ENCODE data around the gene ACBD6. TPM values are rescaled to one million over a fixed set of nuclear protein-coding genes. Genes with fewer than 3 reads are reported as not detected.

The ACBD6 gene
- total and polyA plus RNA-seq, 7 donors = 12.6 to 20.4 (median 17.3) TPM

DNA sequence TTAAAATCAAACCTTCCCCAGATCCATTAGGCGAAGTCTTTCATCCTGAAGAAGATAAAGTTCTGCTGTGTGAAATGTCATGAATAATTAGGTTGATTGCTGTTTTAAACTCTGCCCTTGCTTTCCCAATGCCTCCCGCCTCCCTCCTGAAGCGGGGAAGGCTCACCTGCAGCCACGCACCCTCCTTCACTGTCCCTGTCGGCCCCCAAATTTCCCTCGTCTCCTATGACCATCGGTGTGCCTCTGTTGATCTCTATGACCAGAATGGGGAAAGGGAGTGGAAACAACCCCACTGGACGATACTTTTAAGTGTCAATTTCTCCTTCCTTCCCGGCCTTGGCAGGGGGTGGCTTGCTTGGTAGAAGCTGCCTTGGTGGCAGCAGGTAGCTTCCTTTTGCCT lies 237.2 kb downstream of the ACBD6 start:
- H3K27me3 ChIP-seq (ENCODE audit: insufficient read depth in 3 of 3, low read length in 2 of 3) = peaks cover 0 to 5% (median 1%) of the 10 kb centered on the region in 3 donors
- TF ChIP-seq, protein P1, sequence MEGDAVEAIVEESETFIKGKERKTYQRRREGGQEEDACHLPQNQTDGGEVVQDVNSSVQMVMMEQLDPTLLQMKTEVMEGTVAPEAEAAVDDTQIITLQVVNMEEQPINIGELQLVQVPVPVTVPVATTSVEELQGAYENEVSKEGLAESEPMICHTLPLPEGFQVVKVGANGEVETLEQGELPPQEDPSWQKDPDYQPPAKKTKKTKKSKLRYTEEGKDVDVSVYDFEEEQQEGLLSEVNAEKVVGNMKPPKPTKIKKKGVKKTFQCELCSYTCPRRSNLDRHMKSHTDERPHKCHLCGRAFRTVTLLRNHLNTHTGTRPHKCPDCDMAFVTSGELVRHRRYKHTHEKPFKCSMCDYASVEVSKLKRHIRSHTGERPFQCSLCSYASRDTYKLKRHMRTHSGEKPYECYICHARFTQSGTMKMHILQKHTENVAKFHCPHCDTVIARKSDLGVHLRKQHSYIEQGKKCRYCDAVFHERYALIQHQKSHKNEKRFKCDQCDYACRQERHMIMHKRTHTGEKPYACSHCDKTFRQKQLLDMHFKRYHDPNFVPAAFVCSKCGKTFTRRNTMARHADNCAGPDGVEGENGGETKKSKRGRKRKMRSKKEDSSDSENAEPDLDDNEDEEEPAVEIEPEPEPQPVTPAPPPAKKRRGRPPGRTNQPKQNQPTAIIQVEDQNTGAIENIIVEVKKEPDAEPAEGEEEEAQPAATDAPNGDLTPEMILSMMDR (IDR thresholded peaks at IDR 0.05) = no peak
- no peak overlapping the region for H3K27ac ChIP-seq
- WGBS, 3 donors = 65 to 74% (median 72%) methylated on average over 9 of the region's 9 CpGs
- H3K4me1 ChIP-seq = no peaks in the 10 kb centered on the region
- ATAC-seq = no peak
- no peaks in the 10 kb centered on the region for H3K9me3 ChIP-seq
- no peak overlapping the region for H3K4me3 ChIP-seq
- H3K36me3 ChIP-seq (ENCODE audit: insufficient read depth in 1 of 2, low read depth in 1 of 2) = no peaks in the 10 kb centered on the region
- intact Hi-C loops (cut with DNase I) = no loop called here
- no peak for DNase-seq

DNA sequence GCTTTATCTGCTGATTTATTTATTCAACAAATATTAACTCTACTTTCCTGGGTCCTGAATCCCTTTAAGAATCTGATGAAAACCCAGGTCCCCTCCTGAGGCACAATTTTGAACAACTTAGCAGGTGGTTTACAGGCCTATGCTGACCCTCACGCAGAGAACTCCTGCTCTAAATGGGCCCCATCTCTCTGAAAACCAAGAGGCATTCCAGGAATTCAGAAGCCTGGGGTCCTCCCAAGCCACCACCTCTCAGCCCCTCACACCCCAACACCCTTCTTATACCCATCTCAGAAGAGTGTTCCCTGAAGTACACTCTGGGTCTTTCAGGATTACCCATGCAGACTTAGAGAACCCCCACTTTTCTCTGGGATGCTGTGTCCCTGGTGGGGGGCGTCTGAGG lies 237.8 kb downstream of the ACBD6 start:
- H3K4me1 ChIP-seq = no peaks in the 10 kb centered on the region
- intact Hi-C loops (cut with DNase I) = no loop called here
- no peak overlapping the region for H3K4me3 ChIP-seq
- ATAC-seq = no peak
- H3K27me3 ChIP-seq (ENCODE audit: insufficient read depth in 3 of 3, low read length in 2 of 3) = peaks cover 0 to 10% (median 2%) of the 10 kb centered on the region in 3 donors
- TF ChIP-seq, protein P1 (IDR thresholded peaks at IDR 0.05) = no peak
- DNase-seq = no peak
- H3K27ac ChIP-seq = no peak overlapping the region
- WGBS, 3 donors = 41 to 58% (median 51%) methylated on average over 2 of the region's 2 CpGs
- H3K36me3 ChIP-seq (ENCODE audit: insufficient read depth in 1 of 2, low read depth in 1 of 2) = no peaks in the 10 kb centered on the region
- no peaks in the 10 kb centered on the region for H3K9me3 ChIP-seq

DNA sequence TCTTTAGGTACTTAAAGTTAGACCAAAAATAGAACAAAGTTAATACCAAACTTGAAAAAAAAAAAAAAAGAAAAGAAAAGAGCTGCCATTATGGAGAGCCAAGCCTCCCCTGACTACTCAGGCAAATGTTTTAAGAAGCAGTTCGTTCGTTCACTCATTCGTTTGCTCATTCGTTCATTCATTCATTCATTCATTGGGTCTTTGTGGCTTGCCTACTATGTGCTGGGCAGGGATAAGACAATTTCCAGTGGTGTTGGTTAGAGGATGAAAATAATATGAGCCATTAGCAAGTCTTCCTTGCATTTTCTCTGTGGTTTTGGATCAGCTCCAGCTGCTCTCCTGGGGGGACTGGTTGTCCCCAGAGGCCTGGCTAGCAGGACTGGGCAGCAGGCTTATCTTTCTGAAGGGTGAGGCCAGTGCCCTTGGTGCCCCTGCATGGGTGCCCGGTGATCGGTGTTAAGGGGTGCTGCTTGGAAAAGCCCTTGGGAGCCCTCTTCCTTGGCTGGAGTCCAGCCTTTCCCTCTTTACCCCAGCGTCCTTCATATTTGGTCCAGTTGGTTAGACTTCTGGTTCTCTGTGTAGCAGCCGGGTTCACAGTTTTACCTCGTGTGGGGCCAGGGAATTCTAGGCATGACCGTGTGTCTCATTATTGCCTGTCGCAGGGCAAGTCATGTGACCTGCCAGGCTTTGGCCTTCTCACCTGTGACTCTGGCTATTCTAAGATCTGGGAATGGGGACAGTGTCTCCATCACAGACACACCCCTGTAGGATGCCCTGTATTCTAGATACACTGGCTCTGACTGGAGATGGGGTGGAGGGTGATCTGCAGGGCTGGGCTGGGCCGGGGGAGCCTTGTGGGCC lies 239.5 kb downstream of the ACBD6 start:
- no peak overlapping the region for H3K27ac ChIP-seq
- H3K4me1 ChIP-seq = no peaks in the 10 kb centered on the region
- intact Hi-C loops (cut with DNase I) = no loop called here
- 60 to 64% (median 61%) methylated on average over 12 of the region's 12 CpGs for WGBS, 3 donors
- H3K36me3 ChIP-seq (ENCODE audit: insufficient read depth in 1 of 2, low read depth in 1 of 2) = no peaks in the 10 kb centered on the region
- DNase-seq (no peak), ATAC-seq (no peak)
- H3K9me3 ChIP-seq = no peaks in the 10 kb centered on the region
- peaks cover 0 to 27% (median 10%) of the 10 kb centered on the region in 3 donors for H3K27me3 ChIP-seq (ENCODE audit: insufficient read depth in 3 of 3, low read length in 2 of 3)
- no peak overlapping the region for H3K4me3 ChIP-seq
- TF ChIP-seq, protein P1 (IDR thresholded peaks at IDR 0.05) = no peak

DNA sequence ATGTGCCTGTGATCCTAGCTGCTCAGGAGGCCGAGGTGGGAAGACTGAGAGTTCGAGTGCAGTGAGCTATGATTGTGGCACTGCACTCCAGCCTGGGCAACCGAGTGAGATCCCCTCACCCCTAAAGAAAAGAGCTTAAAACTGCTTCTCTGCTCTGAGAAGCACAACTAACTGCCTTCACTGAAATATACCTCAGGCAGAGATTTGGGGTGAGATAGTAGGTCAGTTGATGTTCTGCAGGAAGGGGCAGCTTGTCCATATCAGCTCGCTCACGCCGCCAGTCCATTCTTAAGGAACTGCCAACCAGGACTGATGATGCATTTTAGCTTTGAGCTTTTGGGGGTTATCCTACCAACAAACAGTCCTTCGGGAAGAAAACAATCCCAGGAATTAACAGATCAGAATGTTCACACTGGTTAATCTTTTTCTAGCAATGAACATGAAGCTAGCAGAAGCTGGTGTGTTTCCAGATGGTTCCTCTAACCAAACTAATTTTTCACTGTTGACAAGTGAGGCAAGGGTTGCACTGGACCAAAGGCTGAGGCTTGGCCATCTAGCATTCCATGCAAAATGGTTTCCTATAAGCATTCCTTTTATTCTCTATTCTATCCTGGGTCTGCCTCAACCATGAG lies 240.7 kb downstream of the ACBD6 start:
- Histone ChIP-seq H3K9me3 (no peaks in the 10 kb centered on the region), H3K4me3 (no peak overlapping the region), H3K36me3 (ENCODE audit: insufficient read depth in 1 of 2, low read depth in 1 of 2) (no peaks in the 10 kb centered on the region), H3K27ac (no peak overlapping the region), H3K27me3 (ENCODE audit: insufficient read depth in 3 of 3, low read length in 2 of 3) (peaks cover 0 to 38% (median 13%) of the 10 kb centered on the region in 3 donors), H3K4me1 (no peaks in the 10 kb centered on the region)
- TF ChIP-seq, protein P1 (IDR thresholded peaks at IDR 0.05) = no peak
- whole genome bisulfite sequencing, 3 donors = 68 to 72% (median 72%) methylated on average over 7 of the region's 7 CpGs
- intact Hi-C loops (cut with DNase I) = no loop called here
- DNase-seq = no peak
- no peak for ATAC-seq
